K562 (cell line): ENCODE data around the gene NDST1. TPM values are rescaled to one million over a fixed set of nuclear protein-coding genes. Genes with fewer than 3 reads are reported as not detected.

Experiments used
- ATAC-seq: fragments of 200-7000 bp; cut with Tn5 transposase; 3 replicates; pipeline ENCODE4 v1.9.1; 2020; ENCODE audit warnings: moderate library complexity
- BruUV-seq: library from RNA; stranded (reverse); fragments of 400-500 nt; replicated peaks from 2 replicates; lab custom pipeline; 2021; lab: Mats Ljungman, UMichigan
- CTCF ChIA-PET: fragments of 300-600 bp; formaldehyde crosslinking; extraction: SDS; loops from one replicate; lab custom pipeline; 2021; ENCODE audit warnings: low intra/inter-chr PET ratio; lab: Yijun Ruan, JAX
- POLR2A ChIA-PET: fragments of 300-600, 350-650 bp; sonication (Branson Sonifier 250); formaldehyde crosslinking; extraction: SDS; loops from one replicate; lab custom pipeline; 2021; ENCODE audit warnings: antibody characterized with exemption, inconsistent platforms; lab: Yijun Ruan, JAX
- DNase-seq, 4 experiments: peaks; one replicate each; pipeline versions ENCODE4 v3.0.0 to v3.0.0-alpha.2; 2011 to 2018; ENCODE audit warnings: low spot score in 3 of 4, mixed read lengths in 3 of 4; ENCODE audit errors: extremely low read depth in 1 of 4
- FAIRE-seq: peaks from 2 replicates; lab custom pipeline; 2011; peaks lifted over from hg19 to GRCh38; lab: Jason Lieb, UNC
- H2AFZ ChIP-seq: 2 replicates; pipeline ENCODE4 v1.6.0; 2011; ENCODE audit warnings: low read depth, low read length, control low read depth, inconsistent platforms
- H3K27ac ChIP-seq: fragments of 200-600 bp; 3 replicates; pipeline ENCODE4 v1.8.0; 2011; ENCODE audit warnings: low read depth, mild to moderate bottlenecking, control low read depth, inconsistent platforms, low read length, moderate library complexity, mixed read lengths; ENCODE audit errors: extremely low read depth
- H3K27me3 ChIP-seq, 2 experiments: fragments of 300-600 bp in 1 of 2; 2 replicates in 1 of 2; 3 replicates in 1 of 2; pipeline versions ENCODE4 v1.6.0 to v1.8.0; 2011; ENCODE audit warnings: inconsistent platforms in 2 of 2, low read length in 2 of 2, mild to moderate bottlenecking in 1 of 2, mixed read lengths in 1 of 2, moderate library complexity in 1 of 2; ENCODE audit not compliant: control insufficient read depth in 2 of 2, insufficient read depth in 2 of 2
- H3K36me3 ChIP-seq: fragments of 300-600 bp; 3 replicates; pipeline ENCODE4 v1.8.0; 2011; ENCODE audit warnings: mild to moderate bottlenecking, low read length, inconsistent platforms; ENCODE audit not compliant: control insufficient read depth, insufficient read depth
- H3K4me1 ChIP-seq, 2 experiments: fragments of 200-600 bp in 1 of 2; replicated peaks in 1 of 2; 2 replicates in 1 of 2; 3 replicates in 1 of 2; pipeline versions ENCODE4 v1.5.1 to v1.8.0; 2011; ENCODE audit warnings: inconsistent platforms in 2 of 2, low read length in 2 of 2, mild to moderate bottlenecking in 1 of 2, mixed read lengths in 1 of 2, moderate library complexity in 1 of 2; ENCODE audit not compliant: control insufficient read depth in 2 of 2, insufficient read depth in 2 of 2
- H3K4me2 ChIP-seq: 2 replicates; pipeline ENCODE4 v1.6.1; 2011; ENCODE audit warnings: low read length, control low read depth, inconsistent platforms, mixed read lengths; ENCODE audit not compliant: insufficient read depth
- H3K4me3 ChIP-seq: fragments of 200-600 bp; sonication (generic), shearing (Covaris generic); 2 replicates; pipeline ENCODE4 v1.5.1; 2016; ENCODE audit warnings: control low read depth, inconsistent platforms
- H3K79me2 ChIP-seq: fragments of 200-600 bp; 3 replicates; pipeline ENCODE4 v1.8.0; 2011; ENCODE audit warnings: low read length, inconsistent platforms; ENCODE audit not compliant: control insufficient read depth, insufficient read depth
- H3K9ac ChIP-seq, 2 experiments: 2 replicates each; pipeline versions ENCODE4 v1.6.0 to v1.6.1; 2011; ENCODE audit warnings: low read depth in 2 of 2, low read length in 2 of 2, control low read depth in 1 of 2, inconsistent platforms in 1 of 2, mild to moderate bottlenecking in 1 of 2, mixed read lengths in 1 of 2; ENCODE audit not compliant: insufficient read depth in 1 of 2
- H3K9me1 ChIP-seq: one replicate; pipeline ENCODE4 v1.6.0; 2011; ENCODE audit warnings: inconsistent platforms, mild to moderate bottlenecking, low read length, moderate library complexity; ENCODE audit not compliant: control insufficient read depth, insufficient read depth
- H3K9me3 ChIP-seq: replicated peaks from 2 replicates; pipeline ENCODE4 v1.5.1; 2011; ENCODE audit warnings: low read depth, low read length, inconsistent platforms; ENCODE audit not compliant: control insufficient read depth, insufficient read depth
- H4K20me1 ChIP-seq: replicated peaks from 2 replicates; pipeline ENCODE4 v1.6.1; 2011; ENCODE audit warnings: low read length, inconsistent platforms, mixed read lengths; ENCODE audit not compliant: control insufficient read depth, insufficient read depth
- DEAF1 ChIP-seq: fragments of 450-650 bp; formaldehyde crosslinking; IDR thresholded peaks from 2 replicates; pipeline ENCODE4 v1.4.0; 2020; ENCODE audit warnings: mild to moderate bottlenecking, moderate library complexity
- HES1 ChIP-seq: fragments of 450-650 bp; IDR thresholded peaks from 2 replicates; pipeline ENCODE4 v1.6.1; 2016; ENCODE audit warnings: low read depth, mild to moderate bottlenecking, moderate library complexity
- NCOR1 ChIP-seq: fragments of 450-650 bp; IDR thresholded peaks from 2 replicates; pipeline ENCODE4 v1.6.1; 2016; ENCODE audit warnings: mild to moderate bottlenecking, moderate library complexity
- PHF8 ChIP-seq: fragments of 200-600 bp; sonication (generic); IDR thresholded peaks from 2 replicates; pipeline ENCODE4 v1.6.1; 2012; ENCODE audit warnings: mixed run types, mild to moderate bottlenecking, inconsistent platforms, low read length, moderate library complexity, borderline replicate concordance
- RFX5 ChIP-seq: IDR thresholded peaks from 2 replicates; pipeline ENCODE4 v1.6.1; 2011; ENCODE audit warnings: low read depth, mild to moderate bottlenecking, improper control_type of control experiment, low read length
- SRSF3 ChIP-seq: fragments of 200-400 bp; formaldehyde crosslinking; IDR thresholded peaks from 2 replicates; pipeline ENCODE4 v1.6.1; 2016; ENCODE audit warnings: mild to moderate bottlenecking, low read length, moderate library complexity; ENCODE audit not compliant: insufficient read depth
- TSC22D4 ChIP-seq: fragments of 450-650 bp; IDR thresholded peaks from 2 replicates; pipeline ENCODE4 v1.6.1; 2016; ENCODE audit warnings: missing genetic modification characterization, missing biosample characterization, control low read depth
- ZFPM2 ChIP-seq: fragments of 250-450 bp; sonication (Bioruptor Pico); IDR thresholded peaks from 2 replicates; pipeline ENCODE4 v1.5.1; 2022; ENCODE audit warnings: mild to moderate bottlenecking
- ZNF280B ChIP-seq: fragments of 250-450 bp; sonication (Bioruptor Pico); IDR thresholded peaks from 2 replicates; pipeline ENCODE4 v1.5.1; 2021; ENCODE audit warnings: mild to moderate bottlenecking
- ZNF696 ChIP-seq: fragments of 250-450 bp; sonication (Bioruptor Pico); conservative IDR thresholded peaks from 2 replicates; pipeline ENCODE4 v1.4.0; 2020; ENCODE audit warnings: mild to moderate bottlenecking, moderate library complexity
- ZNF77 ChIP-seq: fragments of 250-450 bp; sonication (Bioruptor Pico); IDR thresholded peaks from 2 replicates; pipeline ENCODE4 v1.5.0; 2020
- WGBS: fragments of 100-300 bp; shearing (Covaris generic); methylation state at CpG from one replicate; pipeline ENCODE4 v1.1.6; 2016; ENCODE audit warnings: low coverage, mixed read lengths; ENCODE audit not compliant: insufficient coverage; ENCODE audit errors: missing lambda C conversion rate; 5-methylcytosine and 5-hydroxymethylcytosine counted together
- in situ Hi-C: fragments of 300-500 bp; cut with MboI; formaldehyde crosslinking; loops from 4 replicates; pipeline ENCODE4 v1.15.0; 2018; ENCODE audit warnings: inconsistent platforms, mixed read lengths
- intact Hi-C: fragments of 100-400 bp; cut with micrococcal nuclease; formaldehyde crosslinking; loops from 2 replicates; pipeline ENCODE4 v1.14.2; 2022
- polyA plus RNA-seq, 8 experiments: library from polyadenylated mRNA; depleted of rRNA in 4 of 8; stranded (reverse) in 5 of 8; unstranded in 3 of 8; fragments of >200 nt; fragmentation: Nextera tagmentation in 2 of 8; fragmentation: Illumina TruSeq in 1 of 8; extraction: Ambion mirVana in 2 of 8; extraction: Trizol in 1 of 8; gene quantifications; 2 replicates each; pipeline versions ENCODE4 v1.2.1 to v1.2.3, GENCODE V29; 2011 to 2014; ENCODE audit warnings: inconsistent platforms in 1 of 8, missing spikeins in 1 of 8
- total RNA-seq, 7 experiments: library from RNA; depleted of rRNA in 6 of 7; stranded (reverse); fragments of >200 nt in 6 of 7; fragmentation: Illumina TruSeq in 2 of 7; extraction: Trizol in 2 of 7; gene quantifications; 2 replicates each; pipeline versions ENCODE4 v1.2.1 to v1.2.3, GENCODE V29; 2011 to 2021; ENCODE audit warnings: low replicate concordance in 1 of 7

NDST1 gene
- total and polyA plus RNA-seq, 9 of the 15 experiments (the other 6 are each of a cell fraction or from before 2014, with no cell fraction given) = 0.38 to 47.9 (median 9.9) TPM

GRCh38 chr5:150588596-150588890 is 80.6 kb downstream of the NDST1 start:
- peaks cover 13 to 58% of the 10 kb centered on the region in 2 experiments; a peak in 4 of 5 replicates for H3K27me3 ChIP-seq
- no peak overlapping the region for H3K27ac ChIP-seq
- ChIA-PET POLR2A (no interaction called here), CTCF (no interaction called here)
- no peaks in the 10 kb centered on the region for H3K36me3 ChIP-seq
- H2AFZ ChIP-seq = no peak overlapping the region
- H3K4me1 ChIP-seq = peaks cover 0 to 5% of the 10 kb centered on the region in 2 experiments; a peak in 2 of 5 replicates
- in situ Hi-C loops (no loop called here), intact Hi-C loops (no loop called here)
- H3K4me2 ChIP-seq = no peak overlapping the region
- H4K20me1 ChIP-seq = no peaks in the 10 kb centered on the region; the same call in 1 of the 2 replicates
- TF ChIP-seq DEAF1 (CRISPR knock-in tag) (no peak), RFX5 (no peak), ZNF280B (CRISPR knock-in tag) (no peak), ZNF77 (CRISPR knock-in tag) (no peak), PHF8 (no peak), TSC22D4 (tag) (no peak), ZNF696 (CRISPR knock-in tag) (no peak), SRSF3 (no peak), ZFPM2 (CRISPR knock-in tag) (no peak), HES1 (no peak), NCOR1 (no peak)
- no TSS peak for BruUV-seq
- DNase-seq = no peak
- H3K4me3 ChIP-seq = no peak overlapping the region
- WGBS = 0% methylated on average over 1 of the region's 1 CpG
- FAIRE-seq = no peak
- H3K79me2 ChIP-seq = no peaks in the 10 kb centered on the region
- H3K9ac ChIP-seq = no peak overlapping the region
- H3K9me1 ChIP-seq = no peaks in the 10 kb centered on the region
- no peak for ATAC-seq
- no peaks in the 10 kb centered on the region for H3K9me3 ChIP-seq
